SK-N-SH treated with all-trans-retinoic acid at 6 μM for 48 hours (cell line): Measurements from ENCODE around the gene LIMCH1.

Source experiments
- ARNTL ChIP-seq: fragments of 450-650 bp; formaldehyde crosslinking; IDR thresholded peaks from 2 replicates; pipeline ENCODE4 v1.5.0; 2020; ENCODE audit warnings: low read depth, mild to moderate bottlenecking, moderate library complexity, borderline replicate concordance
- BACH2 ChIP-seq: fragments of 250-450 bp; sonication (Bioruptor Pico); IDR thresholded peaks from 2 replicates; pipeline ENCODE4 v1.9.0; 2021; ENCODE audit warnings: mild to moderate bottlenecking, borderline replicate concordance
- ISL1 ChIP-seq: fragments of 250-450 bp; sonication (Bioruptor Pico); IDR thresholded peaks from 2 replicates; pipeline ENCODE4 v2.1.2; 2022; ENCODE audit warnings: mild to moderate bottlenecking, moderate library complexity
- OSR1 ChIP-seq: fragments of 250-450 bp; sonication (Bioruptor Pico); IDR thresholded peaks from 2 replicates; pipeline ENCODE4 v1.8.0; 2022; ENCODE audit warnings: moderate library complexity, mild to moderate bottlenecking, inconsistent platforms
- PPARA ChIP-seq: fragments of 250-450 bp; sonication (Bioruptor Pico); IDR thresholded peaks from 2 replicates; pipeline ENCODE4 v1.5.0; 2020; ENCODE audit warnings: mild to moderate bottlenecking, borderline replicate concordance
- SNAI2 ChIP-seq: fragments of 250-450 bp; sonication (Bioruptor Pico); IDR thresholded peaks from 2 replicates; pipeline ENCODE4 v1.5.0; 2020; ENCODE audit warnings: mild to moderate bottlenecking, moderate library complexity
- TSHZ2 ChIP-seq: fragments of 250-450 bp; sonication (Bioruptor Pico); IDR thresholded peaks from 2 replicates; pipeline ENCODE4 v1.5.0; 2020; ENCODE audit warnings: mild to moderate bottlenecking, moderate library complexity
- ZC3H10 ChIP-seq: fragments of 250-450 bp; sonication (Bioruptor Pico); IDR thresholded peaks from 2 replicates; pipeline ENCODE4 v1.5.1; 2021; ENCODE audit warnings: mild to moderate bottlenecking, moderate library complexity
- ZFP30 ChIP-seq: fragments of 450-650 bp; formaldehyde crosslinking; IDR thresholded peaks from 2 replicates; pipeline ENCODE4 v1.5.0; 2022; ENCODE audit warnings: mild to moderate bottlenecking, moderate library complexity
- ZNF70 ChIP-seq: fragments of 450-650 bp; formaldehyde crosslinking; IDR thresholded peaks from 2 replicates; pipeline ENCODE4 v1.5.0; 2020; ENCODE audit warnings: mild to moderate bottlenecking, moderate library complexity
- ZNF8 ChIP-seq: fragments of 450-650 bp; formaldehyde crosslinking; IDR thresholded peaks from 2 replicates; pipeline ENCODE4 v1.5.0; 2020; ENCODE audit warnings: mild to moderate bottlenecking, moderate library complexity
- TF ChIP-seq, protein P1 (sequence below): fragments of 250-450 bp; sonication (Bioruptor Pico); IDR thresholded peaks from 2 replicates; pipeline ENCODE4 v1.8.0; 2020; ENCODE audit warnings: mild to moderate bottlenecking, moderate library complexity, borderline replicate concordance
- TF ChIP-seq, protein P2 (sequence below): fragments of 250-450 bp; sonication (Bioruptor Pico); IDR thresholded peaks from 2 replicates; pipeline ENCODE4 v1.5.1; 2021; ENCODE audit warnings: mild to moderate bottlenecking, moderate library complexity
- TF ChIP-seq, protein P3 (sequence below): fragments of 250-450 bp; sonication (Bioruptor Pico); IDR thresholded peaks from 2 replicates; pipeline ENCODE4 v1.5.1; 2020; ENCODE audit warnings: low read depth, mild to moderate bottlenecking, moderate library complexity

GRCh38 chr4:41526628-41527027, 11.3 kb upstream of the LIMCH1 start:
- TF ChIP-seq ZNF8 (CRISPR knock-in tag) = no peak
- TF ChIP-seq SNAI2 (CRISPR knock-in tag) = no peak
- TF ChIP-seq, protein P1, sequence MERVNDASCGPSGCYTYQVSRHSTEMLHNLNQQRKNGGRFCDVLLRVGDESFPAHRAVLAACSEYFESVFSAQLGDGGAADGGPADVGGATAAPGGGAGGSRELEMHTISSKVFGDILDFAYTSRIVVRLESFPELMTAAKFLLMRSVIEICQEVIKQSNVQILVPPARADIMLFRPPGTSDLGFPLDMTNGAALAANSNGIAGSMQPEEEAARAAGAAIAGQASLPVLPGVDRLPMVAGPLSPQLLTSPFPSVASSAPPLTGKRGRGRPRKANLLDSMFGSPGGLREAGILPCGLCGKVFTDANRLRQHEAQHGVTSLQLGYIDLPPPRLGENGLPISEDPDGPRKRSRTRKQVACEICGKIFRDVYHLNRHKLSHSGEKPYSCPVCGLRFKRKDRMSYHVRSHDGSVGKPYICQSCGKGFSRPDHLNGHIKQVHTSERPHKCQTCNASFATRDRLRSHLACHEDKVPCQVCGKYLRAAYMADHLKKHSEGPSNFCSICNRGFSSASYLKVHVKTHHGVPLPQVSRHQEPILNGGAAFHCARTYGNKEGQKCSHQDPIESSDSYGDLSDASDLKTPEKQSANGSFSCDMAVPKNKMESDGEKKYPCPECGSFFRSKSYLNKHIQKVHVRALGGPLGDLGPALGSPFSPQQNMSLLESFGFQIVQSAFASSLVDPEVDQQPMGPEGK = no peak
- TF ChIP-seq BACH2 (CRISPR knock-in tag) = no peak
- no peak for TF ChIP-seq OSR1 (CRISPR knock-in tag)
- no peak for TF ChIP-seq ZNF70 (CRISPR knock-in tag)
- TF ChIP-seq PPARA (CRISPR knock-in tag) = no peak
- no peak for TF ChIP-seq TSHZ2 (CRISPR knock-in tag)
- TF ChIP-seq ARNTL (CRISPR knock-in tag) = no peak
- TF ChIP-seq, protein P2, sequence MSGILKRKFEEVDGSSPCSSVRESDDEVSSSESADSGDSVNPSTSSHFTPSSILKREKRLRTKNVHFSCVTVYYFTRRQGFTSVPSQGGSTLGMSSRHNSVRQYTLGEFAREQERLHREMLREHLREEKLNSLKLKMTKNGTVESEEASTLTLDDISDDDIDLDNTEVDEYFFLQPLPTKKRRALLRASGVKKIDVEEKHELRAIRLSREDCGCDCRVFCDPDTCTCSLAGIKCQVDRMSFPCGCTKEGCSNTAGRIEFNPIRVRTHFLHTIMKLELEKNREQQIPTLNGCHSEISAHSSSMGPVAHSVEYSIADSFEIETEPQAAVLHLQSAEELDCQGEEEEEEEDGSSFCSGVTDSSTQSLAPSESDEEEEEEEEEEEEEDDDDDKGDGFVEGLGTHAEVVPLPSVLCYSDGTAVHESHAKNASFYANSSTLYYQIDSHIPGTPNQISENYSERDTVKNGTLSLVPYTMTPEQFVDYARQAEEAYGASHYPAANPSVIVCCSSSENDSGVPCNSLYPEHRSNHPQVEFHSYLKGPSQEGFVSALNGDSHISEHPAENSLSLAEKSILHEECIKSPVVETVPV (CRISPR knock-in tag) = no peak
- no peak for TF ChIP-seq ZFP30 (CRISPR knock-in tag)
- TF ChIP-seq, protein P3, sequence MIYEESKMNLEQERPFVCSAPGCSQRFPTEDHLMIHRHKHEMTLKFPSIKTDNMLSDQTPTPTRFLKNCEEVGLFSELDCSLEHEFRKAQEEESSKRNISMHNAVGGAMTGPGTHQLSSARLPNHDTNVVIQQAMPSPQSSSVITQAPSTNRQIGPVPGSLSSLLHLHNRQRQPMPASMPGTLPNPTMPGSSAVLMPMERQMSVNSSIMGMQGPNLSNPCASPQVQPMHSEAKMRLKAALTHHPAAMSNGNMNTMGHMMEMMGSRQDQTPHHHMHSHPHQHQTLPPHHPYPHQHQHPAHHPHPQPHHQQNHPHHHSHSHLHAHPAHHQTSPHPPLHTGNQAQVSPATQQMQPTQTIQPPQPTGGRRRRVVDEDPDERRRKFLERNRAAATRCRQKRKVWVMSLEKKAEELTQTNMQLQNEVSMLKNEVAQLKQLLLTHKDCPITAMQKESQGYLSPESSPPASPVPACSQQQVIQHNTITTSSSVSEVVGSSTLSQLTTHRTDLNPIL (CRISPR knock-in tag) = no peak
- no peak for TF ChIP-seq ISL1
- no peak for TF ChIP-seq ZC3H10 (CRISPR knock-in tag)
